Measurements from ENCODE around the gene KMT2D.

KMT2D gene

DNA sequence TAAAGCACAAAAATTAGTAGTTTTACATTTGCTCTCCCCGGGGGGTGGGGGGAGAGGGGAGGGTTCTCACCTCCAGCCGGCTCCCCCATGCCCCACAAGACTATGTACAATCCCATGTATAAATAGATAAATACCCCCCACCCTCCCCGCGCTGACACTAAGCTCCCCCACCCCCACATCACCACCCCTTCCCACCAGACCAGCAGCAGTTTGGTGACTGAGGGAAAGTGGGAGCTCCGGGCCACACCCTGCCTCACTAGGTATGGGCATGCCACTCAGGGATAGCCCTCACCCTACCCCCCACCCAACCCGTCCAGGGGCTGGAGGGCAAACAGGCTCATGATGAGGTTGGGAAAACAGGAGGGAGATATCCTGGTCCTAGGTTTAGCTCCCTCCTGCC, 40.2 kb downstream of the KMT2D start:
- in situ Hi-C loops (cut with MboI; ENCODE audit: low sequenced_read_pairs), result no loop called here

DNA sequence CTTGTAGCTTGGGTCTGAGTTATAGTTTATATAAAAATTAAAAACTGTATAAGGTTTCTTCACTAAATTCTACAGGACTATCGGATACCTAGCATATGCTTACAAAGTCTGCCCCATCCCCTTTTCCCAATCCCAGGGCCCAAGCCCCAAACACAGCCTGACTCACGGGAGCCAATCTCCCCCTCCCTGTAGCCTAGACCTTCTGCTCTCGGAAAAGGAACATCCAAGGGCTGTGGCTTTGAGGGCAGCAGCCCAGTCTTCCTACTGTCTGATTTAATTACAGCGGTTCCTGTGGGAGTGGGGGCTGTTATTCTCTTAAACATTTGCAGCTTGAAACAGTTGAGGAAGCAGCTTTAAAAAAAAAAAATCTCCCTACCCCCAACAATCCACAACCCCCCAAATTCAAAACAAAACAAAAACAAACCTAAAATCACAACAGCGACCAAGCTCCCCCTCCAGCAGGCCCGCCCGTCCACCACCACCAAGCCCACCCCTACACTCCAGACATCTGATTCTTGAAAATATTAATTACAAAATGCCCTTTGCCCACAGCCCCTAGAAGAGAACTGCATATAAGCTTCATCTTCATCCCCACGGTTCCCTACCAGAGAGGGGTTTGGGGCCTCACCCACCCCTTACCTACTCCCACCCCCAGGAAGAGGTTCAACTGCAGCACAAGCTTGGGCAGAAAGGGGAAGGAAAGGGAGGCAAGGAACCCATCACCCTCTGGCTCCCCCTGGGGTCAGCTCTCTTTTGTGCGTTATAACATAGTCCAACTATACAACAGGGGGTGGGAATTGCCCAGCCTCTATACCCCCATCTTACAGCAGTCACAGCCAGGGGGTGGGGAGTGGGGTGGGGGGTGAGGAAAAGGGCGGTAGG, 40.9 kb downstream of the KMT2D start:
- in situ Hi-C loops (cut with MboI; ENCODE audit: low sequenced_read_pairs), result no loop called here

DNA sequence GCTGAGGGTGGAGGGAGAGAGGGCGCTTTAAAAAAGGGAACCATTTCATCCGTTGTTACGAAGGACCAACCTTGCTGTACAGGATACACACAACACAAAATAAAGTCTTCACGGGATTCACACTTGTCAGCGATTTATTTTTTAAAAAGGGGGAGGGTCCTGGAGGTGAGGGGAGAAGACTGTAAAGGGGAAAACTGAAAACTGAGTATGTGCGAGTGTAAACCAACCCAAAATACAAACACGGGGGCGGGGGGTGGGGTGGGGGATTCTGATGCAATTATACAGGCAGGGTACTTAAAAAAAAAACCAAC, 41.5 kb downstream of the KMT2D start:
- in situ Hi-C loops (cut with MboI; ENCODE audit: low sequenced_read_pairs), result no loop called here

DNA sequence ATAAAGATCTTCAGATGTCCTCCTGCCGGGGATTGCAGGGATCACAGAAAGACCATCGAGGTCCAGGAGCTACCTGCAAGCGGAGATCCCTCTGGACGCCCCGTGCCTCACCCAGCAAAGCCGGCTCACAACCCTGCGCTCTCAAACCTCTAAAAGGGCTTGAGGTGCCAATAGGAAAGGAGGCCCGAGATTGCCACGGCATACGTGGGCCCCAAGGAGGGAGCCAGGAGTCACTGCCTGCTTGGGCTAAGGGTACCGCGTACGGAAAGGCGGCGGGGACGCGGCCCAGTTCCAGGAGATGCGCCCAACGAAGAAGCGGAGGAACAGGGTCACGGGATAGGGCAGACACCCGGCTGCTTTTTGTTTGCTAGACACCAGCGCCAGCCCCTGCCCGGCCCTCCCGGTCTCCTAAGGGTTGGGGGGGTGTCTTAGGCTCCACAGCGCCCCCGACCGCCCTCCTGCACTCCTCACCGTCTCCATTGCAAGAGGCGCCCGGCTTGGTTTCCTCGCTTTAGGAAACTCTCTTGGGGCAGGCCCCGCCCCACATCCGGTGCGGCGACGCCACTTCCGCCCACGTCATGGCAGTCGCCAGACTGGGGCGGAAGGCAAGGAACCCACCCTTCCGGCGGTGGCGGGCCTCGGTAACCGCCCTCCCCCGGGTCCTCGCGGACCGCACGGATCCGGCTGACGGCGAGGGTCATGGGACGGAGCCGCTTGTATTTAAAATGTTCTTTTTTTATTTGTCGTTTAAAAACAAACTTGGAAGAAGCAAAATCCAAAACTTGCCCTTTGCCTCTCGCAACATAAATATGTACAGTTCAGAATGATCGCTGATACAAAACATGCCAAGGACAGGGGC, 42.1 kb downstream of the KMT2D start, which contains the start of gene PRKAG1:
Gene PRKAG1, minus strand, starts transcription at position 516 of the 859 bp plus-strand sequence. Its CDS starts 36 bp downstream, at position 480.
- in situ Hi-C loops (cut with MboI; ENCODE audit: low sequenced_read_pairs), result no loop called here

DNA sequence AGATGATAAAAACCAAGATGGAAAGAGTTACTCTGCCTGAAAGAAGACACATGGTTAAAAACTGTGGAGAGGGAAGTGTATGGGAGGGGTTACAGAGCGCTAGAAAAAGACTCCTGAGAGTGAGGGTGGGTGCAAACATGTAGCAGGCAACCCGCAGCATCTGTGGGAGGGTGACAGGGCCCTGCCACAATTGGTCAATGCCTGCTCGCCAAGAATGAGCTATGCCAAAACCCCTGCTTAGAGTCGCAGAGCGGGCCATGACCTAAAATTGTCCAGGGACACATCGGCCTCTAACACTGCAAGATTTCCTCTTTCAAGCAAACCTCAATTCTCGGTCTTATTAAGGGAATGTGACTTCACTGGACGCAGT, 42.7 kb downstream of the KMT2D start:
- in situ Hi-C loops (cut with MboI; ENCODE audit: low sequenced_read_pairs), result no loop called here

DNA sequence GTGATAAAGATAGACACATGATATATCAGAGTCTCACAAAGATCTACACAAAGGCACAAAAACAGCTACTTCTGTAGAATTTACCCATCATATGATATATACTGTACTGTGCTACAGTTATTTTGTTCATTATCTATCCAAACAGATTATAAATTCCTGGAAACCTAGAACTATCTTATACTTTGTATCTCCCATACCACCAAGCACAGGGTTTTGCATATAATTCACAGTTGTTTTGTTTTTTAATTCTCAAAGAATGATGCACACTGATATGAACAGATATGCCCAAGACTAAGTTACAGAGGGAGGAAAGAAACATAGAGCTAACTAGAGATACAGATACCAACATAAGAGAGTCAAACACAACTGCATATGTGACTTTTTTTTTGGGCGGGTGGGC, 45.4 kb downstream of the KMT2D start:
- in situ Hi-C loops (cut with MboI; ENCODE audit: low sequenced_read_pairs), result no loop called here

DNA sequence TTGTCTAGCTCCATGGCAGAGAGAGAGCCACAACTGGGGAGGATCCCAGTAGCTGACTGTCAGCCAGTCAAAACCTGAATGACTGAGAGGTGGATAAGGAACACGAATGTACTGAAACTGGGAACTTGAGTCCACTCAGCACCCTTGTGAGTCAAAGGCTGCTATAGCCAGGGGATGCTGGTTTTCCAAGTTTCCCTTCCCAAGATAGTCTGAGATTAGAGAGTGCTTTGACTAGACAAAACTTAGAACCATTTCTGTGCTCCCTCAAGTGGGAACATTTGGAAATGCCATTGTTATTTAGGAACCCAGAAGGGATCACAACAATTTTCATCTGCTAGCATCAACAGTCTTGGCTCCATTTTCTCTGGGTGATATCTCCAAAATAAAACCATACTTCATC, 46.0 kb downstream of the KMT2D start:
- in situ Hi-C loops (cut with MboI; ENCODE audit: low sequenced_read_pairs), result no loop called here

DNA sequence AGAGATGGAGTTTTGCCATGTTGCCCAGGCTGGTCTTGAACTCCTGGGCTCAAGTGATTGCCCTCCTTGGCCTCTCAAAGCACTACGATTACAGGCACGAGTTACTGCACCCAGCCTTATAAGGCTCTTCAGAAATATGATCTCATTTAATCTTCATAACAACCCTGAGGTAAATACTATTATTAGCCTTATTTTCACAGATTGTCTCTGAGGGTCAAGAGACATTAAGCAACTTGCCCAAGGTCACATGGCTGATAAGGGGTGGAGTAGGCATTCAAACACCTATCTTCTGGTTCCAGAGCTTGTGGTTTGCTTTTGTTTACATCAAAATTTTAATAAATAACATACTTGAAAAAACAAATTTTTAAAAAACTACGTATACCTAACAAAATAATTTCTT, 47.2 kb downstream of the KMT2D start:
- in situ Hi-C loops (cut with MboI; ENCODE audit: low sequenced_read_pairs), result no loop called here

DNA sequence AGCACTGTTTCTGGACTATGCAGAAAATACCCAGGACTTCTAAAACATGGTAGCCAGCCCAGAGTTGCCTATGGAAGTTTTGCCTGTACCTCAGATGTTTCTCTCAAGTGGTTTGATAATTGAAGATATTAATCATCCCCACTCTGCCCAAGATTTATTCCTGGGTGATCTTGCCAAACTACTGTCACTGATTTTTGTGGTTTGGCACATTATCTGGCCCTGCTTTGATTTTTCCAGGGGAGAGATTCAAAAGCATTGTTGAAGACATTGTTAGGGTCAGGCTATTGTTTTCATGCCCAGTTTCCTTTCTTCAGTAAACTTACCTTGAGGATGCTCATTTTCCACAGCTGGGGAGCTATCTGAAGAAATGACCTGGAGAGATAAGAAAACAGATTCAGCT, 47.9 kb downstream of the KMT2D start:
- in situ Hi-C loops (cut with MboI; ENCODE audit: low sequenced_read_pairs), result no loop called here

All from HL-60/S4 treated with phorbol 12-myristate 13-acetate at 8.2 ng/mL for 4 days and 3 days (cell line).